ENCODE data around the gene MMP17.
A peak's percentile ranks its signal among the peaks of the same experiment; 100 is the strongest.

Gene MMP17

DNA sequence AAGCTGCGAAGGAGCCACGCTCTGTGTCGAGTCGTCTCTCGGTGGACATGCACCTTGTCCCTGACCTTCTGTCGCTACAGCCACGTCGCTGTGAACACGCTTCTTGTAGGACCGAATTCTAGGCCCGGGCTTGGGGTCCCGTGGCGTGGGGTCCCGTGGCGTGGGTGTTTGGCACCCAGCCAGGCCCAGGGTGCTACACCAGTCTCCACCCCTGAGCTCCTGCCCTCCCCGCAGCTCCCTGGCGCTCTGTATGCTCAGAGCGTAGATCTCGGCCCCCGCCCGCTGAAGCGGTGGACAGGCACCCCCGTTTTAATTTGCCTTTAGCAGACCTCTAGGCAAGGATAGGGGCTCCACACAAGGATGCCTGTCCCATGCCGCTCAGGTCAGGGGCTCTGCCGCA is 16.5 kb downstream of the MMP17 start:
- H3K36me3 Mint-ChIP-seq (ENCODE audit: low read depth), result no peaks in the 10 kb centered on the region

DNA sequence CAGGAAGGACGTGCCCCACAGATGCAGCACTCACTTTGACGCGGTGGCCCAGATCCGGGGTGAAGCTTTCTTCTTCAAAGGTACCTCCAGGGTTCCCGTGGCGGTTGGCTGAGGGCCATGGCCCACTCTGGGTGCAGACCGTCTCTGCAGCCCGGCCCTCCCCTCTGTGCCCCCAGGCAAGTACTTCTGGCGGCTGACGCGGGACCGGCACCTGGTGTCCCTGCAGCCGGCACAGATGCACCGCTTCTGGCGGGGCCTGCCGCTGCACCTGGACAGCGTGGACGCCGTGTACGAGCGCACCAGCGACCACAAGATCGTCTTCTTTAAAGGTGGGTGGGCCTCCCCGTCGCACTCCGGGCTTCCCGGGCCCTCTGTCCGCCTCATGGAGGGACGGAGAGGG is 16.9 kb downstream of the MMP17 start:
- DNase-seq, result no peak
- Mint-ChIP-seq H3K9me3 (no peaks in the 10 kb centered on the region), H3K4me3 (no peak overlapping the region), H3K27ac (no peak overlapping the region), H3K36me3 (ENCODE audit: low read depth) (no peaks in the 10 kb centered on the region), H3K4me1 (no peaks in the 10 kb centered on the region), H3K27me3 (no peaks in the 10 kb centered on the region)
- ATAC-seq, result no peak

More for the DNA sequence above, 16.5 kb downstream of the MMP17 start:
- H3K4me1 Mint-ChIP-seq, result no peaks in the 10 kb centered on the region
- H3K27me3 Mint-ChIP-seq, result no peaks in the 10 kb centered on the region
- ATAC-seq (no peak), DNase-seq (no peak)
- no peak overlapping the region for H3K27ac Mint-ChIP-seq
- H3K4me3 Mint-ChIP-seq, result no peak overlapping the region
- H3K9me3 Mint-ChIP-seq, result no peaks in the 10 kb centered on the region

DNA sequence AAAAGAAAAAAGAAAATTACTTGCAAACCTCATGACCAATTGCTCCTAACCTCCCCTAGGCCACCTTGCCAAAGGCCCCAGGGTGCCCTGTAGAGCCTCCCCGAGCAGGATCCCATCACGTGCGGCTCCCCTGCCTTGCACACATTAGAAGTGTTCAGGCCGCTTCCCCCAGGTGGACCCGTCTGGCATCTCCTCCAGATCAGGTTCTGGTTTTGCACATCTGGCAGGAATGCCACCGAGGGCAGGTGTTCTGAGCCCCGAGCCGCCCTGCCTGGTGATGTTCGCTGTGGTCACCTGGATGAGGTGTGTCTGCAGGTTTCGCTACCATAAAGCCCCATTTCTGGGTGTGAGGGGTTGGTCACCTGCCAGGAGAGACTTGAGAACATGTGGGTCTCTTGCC is 19.3 kb downstream of the MMP17 start:
- no peak for ATAC-seq
- Mint-ChIP-seq H3K27me3 (no peaks in the 10 kb centered on the region), H3K4me1 (no peaks in the 10 kb centered on the region), H3K27ac (no peak overlapping the region), H3K9me3 (no peaks in the 10 kb centered on the region), H3K36me3 (ENCODE audit: low read depth) (no peaks in the 10 kb centered on the region), H3K4me3 (no peak overlapping the region)
- DNase-seq, result no peak

DNA sequence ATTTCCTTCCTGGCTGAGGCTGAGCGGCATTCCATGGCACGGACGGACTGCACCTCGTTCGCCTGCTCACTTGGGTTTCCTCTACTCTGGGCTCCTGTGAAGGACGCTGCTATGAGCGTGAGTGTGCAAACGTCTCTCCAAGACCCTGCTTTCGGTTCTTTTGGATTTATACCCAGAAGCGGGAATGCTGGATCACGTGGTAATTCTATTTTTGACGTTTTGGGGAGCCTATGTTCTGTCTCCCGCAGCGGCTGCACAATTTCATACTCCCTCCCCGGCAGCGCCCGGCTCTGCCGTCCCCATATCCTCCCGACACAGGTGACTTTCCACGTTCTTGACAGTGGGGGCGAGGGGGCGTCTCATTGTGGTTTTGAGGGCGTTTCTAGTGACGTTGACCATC is 20.6 kb downstream of the MMP17 start:
- ATAC-seq (no peak), DNase-seq (no peak)
- Mint-ChIP-seq H3K4me3 (no peak overlapping the region), H3K36me3 (ENCODE audit: low read depth) (no peaks in the 10 kb centered on the region), H3K9me3 (no peaks in the 10 kb centered on the region), H3K27ac (no peak overlapping the region), H3K4me1 (peaks cover 4% of the 10 kb centered on the region), H3K27me3 (no peaks in the 10 kb centered on the region)

DNA sequence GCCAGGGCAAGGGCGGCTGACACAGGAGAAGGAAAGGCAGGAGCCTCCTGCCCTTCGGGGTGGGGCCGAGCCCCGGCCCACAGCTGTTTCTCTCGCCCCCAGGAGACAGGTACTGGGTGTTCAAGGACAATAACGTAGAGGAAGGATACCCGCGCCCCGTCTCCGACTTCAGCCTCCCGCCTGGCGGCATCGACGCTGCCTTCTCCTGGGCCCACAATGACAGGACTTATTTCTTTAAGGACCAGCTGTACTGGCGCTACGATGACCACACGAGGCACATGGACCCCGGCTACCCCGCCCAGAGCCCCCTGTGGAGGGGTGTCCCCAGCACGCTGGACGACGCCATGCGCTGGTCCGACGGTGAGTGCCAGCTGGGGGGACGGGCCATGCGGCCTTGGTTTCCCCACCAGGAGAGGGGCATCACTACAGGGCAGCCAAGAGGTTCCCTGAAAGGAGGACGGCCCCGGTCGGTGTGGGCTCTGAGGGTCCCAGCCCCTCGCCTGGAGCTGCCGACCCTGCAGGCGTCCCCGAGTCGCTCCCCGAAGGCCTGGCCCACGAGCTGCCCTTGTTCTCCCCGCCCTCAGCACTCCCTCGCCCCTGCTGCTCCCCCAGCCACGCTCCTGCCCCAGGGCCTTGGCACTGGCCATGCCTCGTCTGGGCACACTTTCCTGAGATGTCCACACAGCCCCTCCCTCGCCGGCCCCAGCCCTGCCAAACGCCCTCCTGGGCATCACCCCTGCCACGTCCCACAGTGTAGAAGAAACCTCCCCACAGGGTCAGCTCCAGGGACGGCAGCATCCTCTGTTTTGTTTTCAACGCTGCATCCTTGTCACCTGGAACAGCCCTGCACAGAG is 21.7 kb downstream of the MMP17 start:
- Mint-ChIP-seq H3K9me3 (no peaks in the 10 kb centered on the region), H3K27me3 (no peaks in the 10 kb centered on the region), H3K4me3 (no peak overlapping the region), H3K4me1 (peaks cover 4% of the 10 kb centered on the region), H3K36me3 (ENCODE audit: low read depth) (no peaks in the 10 kb centered on the region), H3K27ac (no peak overlapping the region)
- ATAC-seq, result no peak
- DNase-seq, result no peak

DNA sequence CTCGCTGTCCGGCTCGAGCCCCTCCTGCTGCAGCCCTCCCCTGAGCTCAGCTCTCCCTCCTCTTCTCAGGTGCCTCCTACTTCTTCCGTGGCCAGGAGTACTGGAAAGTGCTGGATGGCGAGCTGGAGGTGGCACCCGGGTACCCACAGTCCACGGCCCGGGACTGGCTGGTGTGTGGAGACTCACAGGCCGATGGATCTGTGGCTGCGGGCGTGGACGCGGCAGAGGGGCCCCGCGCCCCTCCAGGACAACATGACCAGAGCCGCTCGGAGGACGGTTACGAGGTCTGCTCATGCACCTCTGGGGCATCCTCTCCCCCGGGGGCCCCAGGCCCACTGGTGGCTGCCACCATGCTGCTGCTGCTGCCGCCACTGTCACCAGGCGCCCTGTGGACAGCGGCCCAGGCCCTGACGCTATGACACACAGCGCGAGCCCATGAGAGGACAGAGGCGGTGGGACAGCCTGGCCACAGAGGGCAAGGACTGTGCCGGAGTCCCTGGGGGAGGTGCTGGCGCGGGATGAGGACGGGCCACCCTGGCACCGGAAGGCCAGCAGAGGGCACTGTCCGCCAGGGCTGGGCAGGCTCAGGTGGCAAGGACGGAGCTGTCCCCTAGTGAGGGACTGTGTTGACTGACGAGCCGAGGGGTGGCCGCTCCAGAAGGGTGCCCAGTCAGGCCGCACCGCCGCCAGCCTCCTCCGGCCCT is 22.8 kb downstream of the MMP17 start:
- Mint-ChIP-seq H3K36me3 (ENCODE audit: low read depth) (no peaks in the 10 kb centered on the region), H3K4me1 (peaks cover 4% of the 10 kb centered on the region), H3K27ac (no peak overlapping the region), H3K9me3 (no peaks in the 10 kb centered on the region), H3K27me3 (peaks cover under 1% of the 10 kb centered on the region), H3K4me3 (no peak overlapping the region)
- DNase-seq (no peak), ATAC-seq (peak; percentile 48)

DNA sequence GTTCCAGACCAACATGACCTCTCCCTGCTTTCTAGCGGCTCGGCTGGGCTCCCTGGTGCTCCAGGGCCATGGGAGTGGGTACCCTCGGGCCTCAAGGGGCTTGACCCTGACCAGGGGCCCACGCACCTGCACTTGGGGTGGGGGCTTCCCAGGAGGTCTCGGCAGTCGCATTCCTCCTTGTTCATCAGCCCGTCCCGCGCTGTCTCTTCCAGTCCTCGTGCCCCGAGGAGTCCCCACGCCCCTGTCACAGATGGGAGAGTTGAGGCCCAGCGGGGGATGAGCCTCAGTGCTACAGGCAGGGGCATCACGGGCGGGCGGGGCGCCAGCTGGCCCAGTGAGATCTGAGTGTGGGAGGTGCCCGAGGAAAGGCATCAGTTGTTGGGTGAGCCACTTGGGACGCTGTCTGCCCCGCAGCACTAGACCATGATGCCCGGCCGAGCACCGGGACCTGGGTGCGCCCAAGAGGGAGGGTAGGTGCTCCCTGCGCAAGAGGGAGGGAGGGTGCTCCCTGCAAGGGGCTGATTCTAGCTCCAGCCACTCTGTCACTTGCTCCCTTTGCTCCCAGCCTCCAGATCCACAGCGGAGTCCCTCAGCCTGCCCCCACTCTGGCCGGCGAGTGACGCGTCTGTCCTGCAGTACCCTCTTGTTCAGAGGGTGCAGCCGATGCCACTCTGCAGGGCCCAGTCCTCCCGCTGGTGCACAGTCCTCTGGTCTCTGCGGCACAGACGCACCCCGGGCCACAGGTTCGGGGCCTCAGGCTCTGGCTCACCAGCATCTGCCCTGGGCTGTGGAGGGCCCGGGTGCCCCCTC is 23.8 kb downstream of the MMP17 start:
- Mint-ChIP-seq H3K27ac (no peak overlapping the region), H3K9me3 (no peaks in the 10 kb centered on the region), H3K36me3 (ENCODE audit: low read depth) (no peaks in the 10 kb centered on the region), H3K4me1 (peaks cover 4% of the 10 kb centered on the region), H3K4me3 (no peak overlapping the region), H3K27me3 (peaks cover 3% of the 10 kb centered on the region)
- ATAC-seq (peak; percentile 26), DNase-seq (no peak)

DNA sequence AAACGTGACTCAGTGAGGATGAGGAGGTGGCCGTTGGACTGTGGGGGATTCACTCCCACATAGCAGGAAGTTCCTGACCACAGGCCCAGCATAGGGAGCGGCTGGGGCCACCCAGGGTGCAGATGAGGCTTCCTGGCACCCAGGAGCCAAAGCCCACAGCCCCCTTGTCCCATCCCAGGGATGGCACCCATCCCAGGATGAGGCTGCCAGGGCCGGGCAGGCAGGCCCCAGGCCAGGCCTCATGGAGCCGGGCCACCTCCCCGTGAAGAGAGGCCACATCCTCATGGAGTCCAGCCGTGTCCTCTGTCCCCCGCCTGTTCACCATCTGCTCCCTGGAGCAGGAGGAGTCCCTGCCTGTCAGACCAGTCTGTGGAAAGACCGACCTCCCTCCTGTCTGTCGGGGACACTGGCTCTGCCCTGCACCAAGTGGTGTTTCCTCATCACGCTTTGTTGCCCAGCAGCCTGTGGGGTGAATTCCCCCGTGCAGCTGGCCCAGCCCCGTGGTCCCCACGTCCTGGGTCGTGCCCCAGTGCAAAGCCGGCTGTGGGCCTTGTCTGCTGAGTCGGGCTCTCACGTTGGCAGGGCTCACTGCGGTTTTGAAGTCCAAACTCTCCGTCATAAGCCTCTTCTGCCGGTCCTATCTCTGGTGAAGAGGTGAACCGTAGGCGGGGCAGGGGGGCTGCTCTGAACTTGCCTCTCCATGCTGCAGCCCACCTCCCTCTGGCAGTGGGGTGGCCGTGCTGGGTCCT is 24.5 kb downstream of the MMP17 start:
- Mint-ChIP-seq H3K36me3 (ENCODE audit: low read depth) (no peaks in the 10 kb centered on the region), H3K4me3 (no peak overlapping the region), H3K27me3 (peaks cover 3% of the 10 kb centered on the region), H3K9me3 (no peaks in the 10 kb centered on the region), H3K27ac (no peak overlapping the region), H3K4me1 (peaks cover 4% of the 10 kb centered on the region)
- DNase-seq (no peak), ATAC-seq (no peak)

DNA sequence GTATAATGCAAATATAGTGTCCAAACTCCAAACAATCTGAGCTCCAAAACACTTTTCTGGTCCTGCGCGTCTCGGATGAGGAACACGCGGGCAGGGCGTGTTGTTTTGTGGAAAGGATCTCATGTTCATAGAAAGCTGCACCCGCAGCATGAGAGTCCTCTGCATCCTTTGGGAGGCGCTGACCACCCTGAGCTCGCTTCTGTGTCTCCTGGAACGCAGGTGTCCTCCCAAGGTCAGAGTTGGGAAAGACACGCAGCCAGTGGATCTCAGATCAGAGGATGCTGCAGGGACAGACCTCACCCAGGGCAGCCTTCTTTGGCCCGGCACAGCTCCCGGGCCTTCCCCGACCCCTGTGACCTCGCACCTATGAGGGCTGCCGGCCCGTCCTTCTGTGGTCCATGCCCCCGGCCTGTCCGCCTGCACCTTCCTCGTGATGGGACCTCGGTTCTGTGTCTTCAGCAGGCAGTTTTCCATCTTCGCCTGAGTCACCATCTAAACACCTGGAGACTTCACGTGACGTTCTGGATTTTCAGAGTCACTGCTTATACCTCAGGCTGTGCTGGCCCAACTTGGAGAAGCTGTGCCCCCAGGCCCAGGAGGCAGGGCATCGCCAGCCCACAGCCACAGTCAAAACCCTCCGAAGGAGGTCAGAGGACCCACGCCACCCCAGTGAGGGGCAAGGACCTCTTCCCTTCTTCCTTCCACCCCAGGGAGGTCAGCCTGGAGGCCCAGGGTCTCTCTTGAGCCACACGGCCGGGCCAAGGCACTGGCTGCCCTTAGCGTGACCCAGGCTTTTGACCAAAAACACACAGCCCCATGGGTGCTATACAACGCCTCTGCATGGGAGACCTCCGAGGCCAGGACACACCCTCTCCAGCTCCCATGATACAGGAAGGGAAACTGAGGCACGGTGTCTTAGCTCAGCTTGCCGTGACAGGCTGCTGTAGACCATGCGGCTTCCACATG is 25.9 kb downstream of the MMP17 start:
- Mint-ChIP-seq H3K27me3 (peaks cover 3% of the 10 kb centered on the region), H3K36me3 (ENCODE audit: low read depth) (no peaks in the 10 kb centered on the region), H3K27ac (no peak overlapping the region), H3K9me3 (no peaks in the 10 kb centered on the region), H3K4me3 (no peak overlapping the region), H3K4me1 (peaks cover 4% of the 10 kb centered on the region)
- DNase-seq (no peak), ATAC-seq (no peak)

DNA sequence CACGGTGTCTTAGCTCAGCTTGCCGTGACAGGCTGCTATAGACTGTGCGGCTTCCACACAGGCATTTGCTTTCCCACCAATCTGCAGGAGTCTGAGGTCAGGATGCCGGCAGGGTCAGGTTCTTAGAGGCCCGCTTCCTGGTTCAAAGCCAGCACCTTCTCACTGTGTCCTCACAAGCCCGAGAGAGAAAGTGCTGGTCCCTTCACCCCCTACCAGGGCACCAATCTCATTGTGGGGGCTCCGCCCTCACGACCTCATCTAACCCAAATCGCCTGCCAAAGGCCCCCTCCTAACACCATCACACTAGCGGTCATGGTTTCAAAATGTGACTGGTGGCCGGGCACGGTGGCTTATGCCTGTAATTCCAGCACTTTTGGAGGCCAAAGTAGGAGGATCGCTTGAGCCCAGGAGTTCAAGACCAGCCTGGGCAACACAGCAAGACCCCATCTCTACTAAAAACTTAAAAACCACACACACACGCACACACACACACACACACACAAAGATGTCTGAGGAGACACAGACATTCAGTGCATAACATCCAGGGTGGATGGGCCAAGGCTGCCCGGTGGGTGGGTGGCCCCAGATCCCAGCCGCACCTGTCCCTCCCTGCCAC is 26.8 kb downstream of the MMP17 start:
- H3K27me3 Mint-ChIP-seq, result peaks cover 3% of the 10 kb centered on the region
- peaks cover 4% of the 10 kb centered on the region for H3K4me1 Mint-ChIP-seq
- DNase-seq (no peak), ATAC-seq (no peak)
- H3K4me3 Mint-ChIP-seq, result no peak overlapping the region
- H3K9me3 Mint-ChIP-seq, result no peaks in the 10 kb centered on the region
- H3K27ac Mint-ChIP-seq, result no peak overlapping the region
- H3K36me3 Mint-ChIP-seq (ENCODE audit: low read depth), result no peaks in the 10 kb centered on the region

DNA sequence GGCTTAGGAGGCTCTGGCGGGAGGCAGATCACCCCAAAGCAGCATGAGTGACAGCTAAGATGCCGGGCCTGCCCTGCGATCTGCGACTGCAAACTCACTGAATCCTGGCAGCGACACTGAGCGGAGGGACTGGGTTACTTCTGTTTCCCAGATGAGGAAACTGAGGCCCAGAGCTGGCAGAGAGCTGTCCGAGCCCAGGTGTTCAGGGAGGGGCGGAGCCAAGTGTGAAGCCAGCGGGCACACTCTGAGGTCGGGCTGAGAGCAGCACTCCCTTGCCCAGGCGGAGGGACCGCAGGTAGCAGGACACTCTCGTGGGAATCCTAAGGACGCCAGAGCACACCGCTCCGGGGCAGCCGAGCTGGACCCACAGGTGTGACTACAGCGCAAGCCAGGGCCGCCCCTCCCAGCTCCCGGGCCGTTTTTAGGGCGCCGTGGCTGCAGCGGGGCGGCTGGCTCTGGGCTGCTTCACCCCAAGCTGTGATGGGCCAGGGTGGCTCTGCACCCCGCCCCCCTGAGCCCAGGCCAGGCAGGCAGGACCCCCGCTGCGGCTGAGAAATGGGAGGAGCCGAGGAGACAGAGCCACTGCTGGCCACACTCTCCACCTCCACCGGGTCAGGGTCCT is 27.4 kb downstream of the MMP17 start:
- Mint-ChIP-seq H3K27me3 (peaks cover 3% of the 10 kb centered on the region), H3K4me1 (peaks cover 4% of the 10 kb centered on the region), H3K4me3 (no peak overlapping the region), H3K9me3 (no peaks in the 10 kb centered on the region), H3K36me3 (ENCODE audit: low read depth) (no peaks in the 10 kb centered on the region), H3K27ac (no peak overlapping the region)
- ATAC-seq, result no peak
- DNase-seq, result no peak

DNA sequence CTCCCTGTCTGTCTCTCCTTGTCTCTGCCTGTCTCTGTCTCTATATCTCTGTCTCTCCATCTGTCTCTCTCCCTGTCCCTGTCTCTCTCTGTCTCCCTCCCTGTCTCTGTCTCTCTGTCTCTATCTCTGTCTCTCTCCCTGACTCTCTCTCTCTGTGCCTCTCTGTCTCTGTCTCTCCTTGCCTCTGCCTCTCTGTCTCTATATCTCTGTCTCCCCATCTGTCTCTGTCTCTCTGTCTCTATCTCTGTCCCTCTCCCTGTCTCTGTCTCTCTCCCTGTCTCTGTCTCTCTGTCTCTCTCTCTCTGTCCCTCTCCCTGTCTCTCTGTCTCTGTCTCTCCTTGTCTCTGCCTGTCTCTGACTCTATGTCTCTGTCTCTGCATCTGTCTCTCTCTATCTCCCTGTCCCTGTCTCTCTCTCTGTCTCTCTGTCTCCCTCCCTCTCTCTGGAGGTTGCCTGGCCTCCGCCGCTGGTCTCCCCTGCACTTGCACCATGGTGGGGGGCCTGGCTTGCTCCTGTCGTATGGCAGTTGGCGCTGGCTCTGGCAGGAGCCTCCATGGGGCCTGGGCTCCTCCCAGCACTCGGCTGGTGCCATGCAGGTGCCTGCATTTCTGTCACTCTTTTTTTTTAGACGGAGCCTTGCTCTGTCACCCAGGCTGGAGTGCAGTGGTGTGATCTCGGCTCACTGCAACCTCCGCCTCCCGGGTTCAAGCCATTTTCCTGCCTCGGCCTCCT is 28.3 kb downstream of the MMP17 start:
- H3K36me3 Mint-ChIP-seq (ENCODE audit: low read depth), result no peaks in the 10 kb centered on the region
- H3K4me3 Mint-ChIP-seq, result no peak overlapping the region
- no peak overlapping the region for H3K27ac Mint-ChIP-seq
- peaks cover 4% of the 10 kb centered on the region for H3K4me1 Mint-ChIP-seq
- no peaks in the 10 kb centered on the region for H3K9me3 Mint-ChIP-seq
- peaks cover 3% of the 10 kb centered on the region for H3K27me3 Mint-ChIP-seq
- ATAC-seq (no peak), DNase-seq (no peak)
